Measurements from ENCODE around the gene JOSD2.
A peak's percentile ranks its signal among the peaks of the same experiment; 100 is the strongest.

Gene JOSD2

GRCh38 chr19:50493171-50493570, 17.8 kb downstream of the JOSD2 start:
- no peak for DNase-seq (ENCODE audit: low spot score)

DNA sequence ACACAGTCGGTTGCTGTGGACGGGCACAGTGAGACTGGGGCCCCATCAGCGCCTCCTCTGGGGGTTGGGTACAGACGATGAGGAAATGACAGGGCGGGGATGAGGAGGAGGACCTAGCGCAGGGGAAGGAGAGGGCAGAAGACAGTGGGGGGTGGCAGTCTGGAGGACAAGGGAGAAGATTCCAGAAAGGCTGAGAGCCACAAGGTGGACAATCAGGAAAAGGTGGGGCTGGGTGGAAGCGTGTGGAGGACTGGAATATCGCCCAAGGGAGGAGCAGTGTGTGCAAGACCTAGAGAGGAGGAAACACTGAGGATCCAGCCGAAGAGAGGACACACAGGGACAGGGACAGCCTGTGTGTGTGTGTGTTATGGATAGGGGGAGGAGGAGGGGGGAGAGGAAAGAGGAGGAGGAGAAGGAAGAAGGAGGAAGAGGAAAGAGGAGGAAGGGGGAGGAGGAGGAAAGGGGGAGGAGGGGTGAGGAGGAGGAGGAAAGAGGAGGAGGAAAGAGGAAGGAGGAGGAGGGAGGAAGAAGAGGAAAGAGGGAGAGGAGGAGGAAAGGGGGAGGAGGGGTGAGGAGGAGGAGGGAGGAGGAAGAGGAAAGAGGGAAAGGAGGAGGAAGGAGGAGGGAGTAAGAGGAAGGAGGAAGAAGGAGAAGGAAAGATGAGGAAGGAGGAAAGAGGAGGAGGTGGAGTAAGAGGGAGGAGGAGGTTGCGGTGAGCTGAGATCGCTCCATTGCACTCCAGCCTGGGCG, 18.5 kb downstream of the JOSD2 start:
- DNase-seq (ENCODE audit: low spot score), result no peak

GRCh38 chr19:50490991-50491472, 20.0 kb downstream of the JOSD2 start:
- DNase-seq (ENCODE audit: low spot score), result no peak

DNA sequence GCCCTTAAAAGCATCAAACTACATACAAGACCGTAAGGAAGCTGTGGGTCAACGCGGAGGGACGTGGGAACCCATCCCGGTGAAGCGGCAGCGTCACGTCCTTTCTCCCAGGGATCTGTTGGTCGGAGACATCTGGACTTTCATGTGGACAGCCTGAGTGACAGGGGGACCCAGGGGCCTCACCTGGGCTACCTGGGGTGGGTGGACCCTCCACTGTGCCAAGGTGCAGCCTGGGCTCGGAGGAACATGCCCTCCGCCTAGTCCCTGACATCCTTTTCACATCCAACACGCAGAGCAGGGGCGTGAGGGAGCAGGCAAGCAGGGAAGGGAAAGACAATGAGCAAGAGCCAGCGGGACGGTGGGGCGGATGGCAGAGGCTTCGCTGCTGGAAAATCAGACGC, 20.6 kb downstream of the JOSD2 start:
- DNase-seq (ENCODE audit: low spot score), result no peak

DNA sequence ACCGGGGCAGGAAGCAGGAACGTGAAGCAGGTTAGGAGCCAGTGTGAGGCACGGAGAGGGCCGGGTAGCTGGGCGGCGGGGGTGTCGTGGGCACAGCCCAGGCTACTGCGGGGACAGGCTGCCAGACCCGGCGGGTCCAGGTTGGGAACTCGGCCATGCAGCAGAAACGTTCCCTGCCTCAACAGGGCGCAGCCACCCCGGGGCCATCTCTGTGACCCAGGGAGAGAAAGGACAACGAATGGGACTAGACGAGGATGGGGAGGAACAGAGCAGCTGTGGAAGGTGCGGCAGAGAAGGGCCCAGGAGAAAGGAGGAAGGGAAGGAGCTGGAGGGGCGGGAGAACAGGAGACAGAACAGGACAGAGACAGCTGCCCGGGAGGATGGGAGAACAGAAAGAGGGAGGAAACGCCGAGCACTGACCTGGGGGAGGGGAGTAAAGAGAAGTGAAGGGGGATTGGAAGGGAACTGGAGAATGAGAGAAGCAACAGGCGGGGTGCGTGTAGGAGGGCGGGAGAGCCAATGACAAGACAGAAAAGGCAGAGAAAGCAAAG, 21.5 kb downstream of the JOSD2 start:
- peak; percentile 47 for DNase-seq (ENCODE audit: low spot score)

DNA sequence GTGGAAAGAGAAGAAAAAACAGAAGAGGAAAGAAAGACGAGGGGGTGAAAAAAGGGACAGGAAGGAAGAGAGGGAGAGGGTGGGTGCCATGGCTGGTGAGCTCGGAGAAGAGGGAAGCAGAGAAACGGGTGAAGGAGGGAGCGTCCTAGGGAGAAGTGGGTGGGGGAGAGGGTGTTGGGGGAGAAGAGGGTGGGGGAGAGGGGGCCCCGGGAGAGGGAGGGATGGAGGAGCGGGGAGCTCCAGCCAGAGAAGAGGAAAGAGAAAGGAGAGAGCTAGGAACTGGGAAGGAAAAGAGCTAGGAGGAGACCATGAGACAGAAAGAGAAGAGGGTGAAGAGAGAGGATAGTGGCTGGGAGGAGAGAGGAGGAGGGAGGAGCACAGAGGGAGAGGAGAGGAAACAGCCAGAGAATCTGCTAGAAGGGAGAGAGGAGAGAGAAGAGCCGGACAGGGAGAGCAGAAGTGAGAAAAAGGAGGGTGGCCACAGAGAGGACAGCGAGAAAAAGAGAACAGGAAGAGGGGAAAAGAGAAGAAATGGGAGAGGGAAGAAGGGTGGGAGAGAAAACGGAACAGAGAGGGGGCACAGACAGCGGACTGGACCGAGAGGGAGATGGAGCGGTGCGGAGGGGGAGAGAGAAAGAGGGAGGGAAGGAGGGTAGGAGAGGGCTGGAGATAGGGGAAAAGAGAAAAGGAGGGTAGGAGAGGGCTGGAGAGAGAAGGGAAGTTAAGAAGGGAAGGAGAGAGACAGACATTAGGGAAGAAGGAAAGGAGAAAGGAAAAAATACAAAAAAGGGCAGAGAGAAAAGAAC, 22.4 kb downstream of the JOSD2 start:
- peak; percentile 38 for DNase-seq (ENCODE audit: low spot score)

DNA sequence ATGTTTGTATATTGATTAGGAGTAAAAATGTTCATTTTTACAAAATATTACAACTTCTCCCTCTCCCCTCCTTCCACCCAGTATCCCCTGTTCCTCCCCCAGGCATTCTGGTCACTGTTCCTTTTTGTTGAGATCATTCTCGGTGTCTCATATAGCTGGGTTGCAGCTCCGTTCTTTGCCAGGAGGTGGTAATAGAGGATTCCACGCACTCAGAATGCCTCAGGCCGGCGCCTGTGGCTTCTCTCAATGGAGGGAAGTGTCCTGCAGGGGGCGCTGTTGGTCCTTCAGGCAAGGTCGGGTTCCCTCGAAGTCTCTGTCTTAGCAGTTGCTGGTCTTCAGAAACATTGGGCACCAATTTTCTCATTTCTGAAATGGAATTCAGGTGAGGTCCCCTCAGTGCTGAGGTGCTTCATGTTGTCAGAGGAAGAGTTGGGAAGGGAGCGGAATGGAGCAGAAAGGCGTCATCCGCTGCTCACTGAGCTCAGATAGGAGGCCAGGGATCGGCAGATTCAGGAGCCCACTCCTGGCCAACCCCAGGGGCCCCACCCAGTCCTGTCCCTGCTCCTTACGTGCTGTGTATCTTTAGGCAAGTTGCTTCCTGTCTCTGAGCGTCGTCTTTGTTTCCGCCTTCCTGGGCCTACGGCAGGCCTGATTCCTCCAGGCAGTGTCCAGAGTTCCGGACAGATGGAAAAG, 24.0 kb downstream of the JOSD2 start:
- peak; percentile 73 for DNase-seq (ENCODE audit: low spot score)

DNA sequence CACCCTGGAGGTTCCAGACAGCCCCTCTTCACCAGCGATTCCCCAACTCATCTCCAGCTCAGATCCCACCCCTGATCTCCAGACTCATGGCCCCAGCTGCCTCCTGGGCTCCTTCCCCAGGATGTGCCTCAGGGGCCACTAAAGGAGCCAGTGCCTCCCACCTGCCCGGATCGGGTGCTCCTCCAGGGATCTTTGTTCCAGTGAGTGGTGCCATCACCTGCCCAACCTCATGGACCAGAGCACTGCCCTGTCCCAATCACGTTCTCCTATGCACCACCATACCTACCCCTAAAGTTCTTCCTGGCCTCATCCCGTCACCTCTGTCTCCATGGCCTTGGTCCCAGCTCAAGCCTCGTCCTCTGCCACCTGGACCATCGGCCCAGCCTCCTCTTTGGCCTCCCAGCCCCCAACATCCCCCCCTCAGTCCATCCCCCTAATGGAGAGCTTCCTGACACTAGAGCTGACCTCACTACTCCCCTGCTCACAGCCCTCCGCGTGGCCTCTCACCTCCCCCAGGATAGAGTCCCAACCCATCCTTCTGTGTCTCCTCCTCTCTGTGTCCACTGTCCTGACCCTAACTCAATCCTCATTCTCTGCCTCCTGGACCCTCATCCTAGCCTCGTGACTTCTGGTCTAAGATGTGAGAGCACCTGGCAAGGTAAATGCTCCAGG, 25.6 kb downstream of the JOSD2 start:
- no peak for DNase-seq (ENCODE audit: low spot score)

DNA sequence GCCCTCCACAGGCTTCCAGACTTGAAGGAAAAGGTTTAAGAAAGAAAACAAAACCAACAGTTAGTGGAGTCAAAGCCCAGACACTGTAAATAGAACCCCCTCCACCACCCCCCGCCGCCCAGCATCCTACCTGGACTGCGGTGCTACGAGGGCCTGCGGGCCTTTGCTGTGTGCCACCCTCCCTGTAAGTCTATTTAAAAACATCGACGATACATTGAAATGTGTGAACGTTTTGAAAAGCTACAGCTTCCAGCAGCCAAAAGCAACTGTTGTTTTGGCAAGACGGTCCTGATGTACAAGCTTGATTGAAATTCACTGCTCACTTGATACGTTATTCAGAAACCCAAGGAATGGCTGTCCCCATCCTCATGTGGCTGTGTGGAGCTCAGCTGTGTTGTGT, 28.1 kb downstream of the JOSD2 start:
- DNase-seq (ENCODE audit: low spot score), result no peak

GRCh38 chr19:50482271-50482855, 28.6 kb downstream of the JOSD2 start:
- DNase-seq (ENCODE audit: low spot score), result no peak

GRCh38 chr19:50481351-50482149, 29.4 kb downstream of the JOSD2 start:
- no peak for DNase-seq (ENCODE audit: low spot score)

GRCh38 chr19:50480281-50481111, 30.5 kb downstream of the JOSD2 start:
- no peak for DNase-seq (ENCODE audit: low spot score)

GRCh38 chr19:50479761-50480251, 31.2 kb downstream of the JOSD2 start:
- DNase-seq (ENCODE audit: low spot score), result no peak

- peak; percentile 62 for DNase-seq (ENCODE audit: low spot score)
Measured at GRCh38 chr19:50478901-50479715, 31.9 kb downstream of the JOSD2 start.

- no peak for DNase-seq (ENCODE audit: low spot score)
Measured at GRCh38 chr19:50477751-50478515, 33.1 kb downstream of the JOSD2 start.

GRCh38 chr19:50476907-50477238, 34.1 kb downstream of the JOSD2 start:
- DNase-seq (ENCODE audit: low spot score), result no peak

DNA sequence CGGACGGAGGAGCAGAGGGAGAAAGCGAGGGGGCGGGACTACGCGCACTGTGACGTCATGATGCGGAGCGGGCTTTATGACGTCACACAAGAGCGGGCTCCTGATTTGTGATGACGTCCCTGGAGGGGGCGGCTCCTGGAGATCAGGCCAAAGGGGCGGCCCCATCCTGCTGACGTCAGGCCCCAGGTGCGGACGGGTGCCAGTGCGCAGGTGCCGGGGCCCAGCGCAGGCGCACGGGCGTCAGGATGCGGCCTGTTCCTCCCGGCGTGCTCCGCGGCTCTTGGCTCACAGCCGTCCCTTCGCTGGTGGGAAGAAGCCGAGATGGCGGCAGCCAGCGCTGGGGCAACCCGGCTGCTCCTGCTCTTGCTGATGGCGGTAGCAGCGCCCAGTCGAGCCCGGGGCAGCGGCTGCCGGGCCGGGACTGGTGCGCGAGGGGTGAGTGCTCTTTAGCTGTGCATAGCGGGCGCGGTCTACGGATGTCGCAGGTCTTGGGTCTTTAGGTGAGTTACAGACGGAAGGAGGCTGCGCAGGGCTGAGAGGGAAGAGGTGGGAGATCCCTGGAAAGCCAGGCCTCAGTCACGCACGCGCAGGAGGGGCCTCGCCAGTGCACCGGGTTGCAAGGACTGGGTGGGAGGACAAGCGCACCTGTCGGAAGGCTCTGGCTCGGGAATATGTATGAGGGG, 34.6 kb downstream of the JOSD2 start, which contains the start of the genes EMC10 and GARIN5A:
TSS of gene EMC10 (plus strand) at position 284 of the 683 bp plus-strand sequence. CDS start at position 322, 38 bp downstream.
TSS of gene GARIN5A (minus strand) at position 625 of the 683 bp plus-strand sequence. CDS start at position 165, 460 bp downstream.
- peak; percentile 95 for DNase-seq (ENCODE audit: low spot score)
